Astrocyte of the cerebellum (primary cell): Measurements from ENCODE around the gene RNF34.

Experiments
- DNase-seq: peaks from one replicate; pipeline ENCODE4 v3.0.0-alpha.2; 2011; ENCODE audit warnings: low read depth
- H3K4me3 ChIP-seq: 2 replicates; pipeline ENCODE4 v1.5.1; 2011; ENCODE audit warnings: mild to moderate bottlenecking, low read depth, low read length, moderate library complexity
- CTCF ChIP-seq: IDR thresholded peaks from 2 replicates; pipeline ENCODE4 v1.5.1; 2012; ENCODE audit warnings: low read length, low read depth, moderate library complexity, mild to moderate bottlenecking; ENCODE audit errors: missing control alignments
- in situ Hi-C: cut with HindIII; loops from 2 replicates; pipeline ENCODE4 v1.10.0; 2017; ENCODE audit warnings: low sequenced_read_pairs

The RNF34 gene

GRCh38 chr12:121404734-121405133, 4.8 kb downstream of the RNF34 start:
- DNase-seq: no peak
- no peak overlapping the region for H3K4me3 ChIP-seq
- TF ChIP-seq CTCF: no peak
- in situ Hi-C loops: loop anchor here (5.0 kb wide), 1 partner anchor 37 kb away; no protein-coding TSS in a partner anchor

- in situ Hi-C loops: loop anchor here (5.0 kb wide), 1 partner anchor 38 kb away; no protein-coding TSS in a partner anchor
- DNase-seq: no peak
- no peak for TF ChIP-seq CTCF
- H3K4me3 ChIP-seq: no peak overlapping the region
Measured at GRCh38 chr12:121405211-121405610, 5.3 kb downstream of the RNF34 start.

GRCh38 chr12:121413917-121414316, 14.0 kb downstream of the RNF34 start:
- TF ChIP-seq CTCF: no peak
- no peak for DNase-seq
- H3K4me3 ChIP-seq: no peak overlapping the region
- in situ Hi-C loops: no loop called here

GRCh38 chr12:121417847-121418246, 17.9 kb downstream of the RNF34 start:
- in situ Hi-C loops: no loop called here
- TF ChIP-seq CTCF: no peak
- no peak for DNase-seq
- H3K4me3 ChIP-seq: no peak overlapping the region

- no peak for TF ChIP-seq CTCF
- H3K4me3 ChIP-seq: no peak overlapping the region
- in situ Hi-C loops: loop anchor here (5.0 kb wide), 1 partner anchor 42 kb away; no protein-coding TSS in a partner anchor
- no peak for DNase-seq
Measured at GRCh38 chr12:121420109-121420508, 20.2 kb downstream of the RNF34 start.

- no peak overlapping the region for H3K4me3 ChIP-seq
- TF ChIP-seq CTCF: no peak
- in situ Hi-C loops: loop anchor here (5.0 kb wide), 1 partner anchor 39 kb away; no protein-coding TSS in a partner anchor
Measured at GRCh38 chr12:121423253-121423652, 23.3 kb downstream of the RNF34 start.

More at GRCh38 chr12:121423253-121423652, 23.3 kb downstream of the RNF34 start:
- no peak for DNase-seq
